ENCODE measurements around the gene ZNF341.

ZNF341 gene

GRCh38 chr20:33796907-33797544 is 65.2 kb downstream of the ZNF341 start:
- no peak for DNase-seq

DNA sequence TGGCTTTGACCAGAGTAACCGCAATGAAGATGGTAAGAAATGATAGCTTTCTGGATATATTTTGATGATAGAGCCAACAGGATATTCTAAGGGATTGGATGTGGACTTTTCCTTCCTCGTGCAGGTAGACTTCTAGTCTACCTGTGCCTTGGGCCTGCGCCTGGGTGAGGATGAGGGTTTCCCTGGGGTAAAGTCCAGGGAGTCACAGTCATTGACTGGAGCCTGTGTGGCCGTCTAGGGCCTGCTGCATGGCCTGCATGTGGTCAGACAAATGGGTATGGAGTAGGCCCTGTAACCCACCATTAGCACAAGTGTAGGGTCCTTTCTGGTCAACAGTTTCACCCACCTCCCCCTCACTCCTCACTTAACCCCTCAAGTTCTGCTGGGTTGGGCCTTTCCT is 66.6 kb downstream of the ZNF341 start:
- DNase-seq: no peak

GRCh38 chr20:33803921-33804337 is 72.1 kb downstream of the ZNF341 start:
- DNase-seq: no peak

DNA sequence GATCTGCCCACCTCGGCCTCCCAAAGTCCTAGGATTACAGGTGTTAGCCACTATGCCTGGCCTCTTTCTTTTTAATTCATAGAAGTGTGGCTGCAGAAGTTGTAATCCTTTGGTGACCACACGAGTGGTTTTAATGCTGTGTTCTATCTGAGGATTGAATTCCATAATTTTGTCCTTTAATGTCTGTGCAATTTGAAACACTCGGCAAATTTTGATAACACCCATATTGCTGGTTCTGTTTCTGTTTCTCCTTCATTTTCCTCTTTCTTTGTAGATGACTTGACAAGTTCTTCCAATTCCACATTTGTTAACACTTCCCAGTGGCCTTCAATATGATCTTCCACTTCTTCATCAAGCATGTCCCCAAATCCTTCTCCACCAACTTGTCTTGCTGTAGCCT is 76.6 kb downstream of the ZNF341 start:
- no peak for DNase-seq

GRCh38 chr20:33810259-33810658 is 78.5 kb downstream of the ZNF341 start:
- no peak for DNase-seq

DNA sequence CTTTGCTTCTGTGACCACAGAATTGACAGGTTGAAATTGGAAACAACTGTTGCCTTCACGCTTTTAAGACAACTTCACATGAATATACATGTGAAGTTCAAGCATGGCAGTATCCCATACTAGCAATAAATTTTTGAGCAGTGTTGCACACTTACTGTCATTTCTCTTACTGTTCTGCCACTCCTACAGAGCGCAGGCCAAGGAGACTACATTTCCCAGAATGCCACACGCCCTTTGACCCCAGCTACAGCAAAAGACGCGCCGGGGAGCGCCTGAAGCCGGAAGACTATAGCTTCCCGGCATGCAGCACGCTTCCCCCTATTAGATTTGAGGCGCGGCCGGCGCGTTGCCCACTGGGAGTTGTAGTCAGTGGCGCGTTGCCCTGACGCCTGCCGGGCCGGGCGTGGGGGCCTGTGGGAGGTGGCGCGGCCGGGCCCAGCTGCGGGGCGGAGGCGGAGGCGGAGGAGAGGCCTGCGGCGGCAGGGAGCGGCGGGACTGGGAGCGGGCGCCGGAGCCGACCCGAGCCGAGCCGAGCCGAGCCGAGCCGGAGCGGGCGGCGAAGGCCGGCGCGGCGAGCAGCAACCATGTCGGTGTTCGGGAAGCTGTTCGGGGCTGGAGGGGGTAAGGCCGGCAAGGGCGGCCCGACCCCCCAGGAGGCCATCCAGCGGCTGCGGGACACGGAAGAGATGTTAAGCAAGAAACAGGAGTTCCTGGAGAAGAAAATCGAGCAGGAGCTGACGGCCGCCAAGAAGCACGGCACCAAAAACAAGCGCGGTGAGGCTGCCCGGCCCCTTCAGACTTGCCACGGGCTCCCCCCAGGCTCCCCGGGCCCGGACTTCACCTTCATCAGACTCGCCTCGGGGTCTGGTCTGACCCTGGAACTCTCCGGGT is 79.3 kb downstream of the ZNF341 start, which contains the start of gene CHMP4B:
CHMP4B (plus strand) TSS at position 464 of the 891 bp plus-strand sequence; CDS start at position 585, 121 bp downstream.
- peak; percentile 95 to 97 for DNase-seq

DNA sequence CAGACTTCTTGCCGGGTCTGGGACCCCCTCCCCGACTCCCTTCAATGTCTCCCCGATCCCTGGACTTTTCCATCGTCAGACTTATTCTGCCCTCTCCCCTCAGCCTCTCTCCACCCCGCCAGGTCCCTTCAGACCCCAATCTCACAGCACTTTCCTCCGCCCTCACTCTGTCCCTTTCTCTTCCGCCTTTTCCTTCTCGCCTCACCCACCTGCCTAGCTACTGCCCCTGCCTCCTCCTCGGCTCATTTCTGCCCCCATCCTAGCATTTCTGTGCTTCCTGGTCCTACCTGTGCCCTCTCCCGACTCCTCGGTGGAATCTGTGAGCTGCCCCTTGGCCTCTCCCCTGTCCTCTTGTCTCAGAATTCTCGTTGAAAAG is 80.0 kb downstream of the ZNF341 start:
- DNase-seq: no peak

GRCh38 chr20:33812152-33812849 is 80.5 kb downstream of the ZNF341 start:
- DNase-seq: no peak

DNA sequence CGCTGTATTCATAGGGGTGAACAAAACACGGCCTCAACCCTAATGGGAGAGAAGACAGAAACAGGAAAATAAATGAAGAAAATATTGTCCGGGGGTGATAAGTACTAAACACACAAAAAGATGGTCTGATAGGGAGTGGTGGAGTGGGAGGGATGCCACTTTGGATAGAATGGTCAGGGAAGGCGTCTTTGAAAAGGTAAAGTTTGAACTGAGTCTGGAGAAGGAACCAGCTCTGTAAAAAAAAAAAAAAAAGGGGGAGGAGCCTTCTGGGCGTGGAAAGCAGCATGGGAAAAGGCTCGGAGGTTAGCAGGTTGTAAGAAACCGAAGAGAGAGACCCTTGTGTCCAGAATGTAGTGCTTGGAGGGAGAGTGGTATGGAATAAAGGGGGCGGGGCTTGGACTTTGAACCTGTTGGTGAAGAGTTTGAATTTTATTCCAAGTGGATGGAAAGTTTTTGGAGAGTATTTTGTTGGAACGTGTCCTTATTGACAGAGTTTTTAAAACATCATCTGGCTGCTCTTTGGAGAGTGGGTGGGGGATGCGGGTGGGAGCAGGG is 81.2 kb downstream of the ZNF341 start:
- no peak for DNase-seq

DNA sequence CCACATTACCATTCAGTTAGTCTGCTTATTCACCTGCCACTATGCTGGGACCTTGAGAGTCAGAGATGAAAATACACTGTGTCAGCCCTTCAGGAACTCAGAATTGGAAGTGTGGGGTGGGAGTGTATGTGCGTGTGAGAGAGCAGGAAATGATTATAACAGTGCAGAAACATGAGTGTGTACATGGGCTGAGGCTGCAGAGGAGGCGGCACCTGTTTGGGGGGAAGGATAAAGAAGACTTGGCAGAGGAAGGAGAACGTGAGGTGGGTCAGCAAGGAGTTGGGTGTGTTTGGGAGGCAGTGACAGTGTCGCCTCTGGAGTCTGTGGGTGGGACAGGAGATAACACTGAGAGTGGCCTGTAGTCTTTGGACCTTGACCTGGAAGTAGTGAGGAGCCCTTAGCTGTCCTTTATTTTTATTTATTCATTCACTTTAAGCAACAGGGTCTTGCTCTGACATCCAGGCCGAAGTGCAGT is 82.5 kb downstream of the ZNF341 start:
- DNase-seq: no peak

DNA sequence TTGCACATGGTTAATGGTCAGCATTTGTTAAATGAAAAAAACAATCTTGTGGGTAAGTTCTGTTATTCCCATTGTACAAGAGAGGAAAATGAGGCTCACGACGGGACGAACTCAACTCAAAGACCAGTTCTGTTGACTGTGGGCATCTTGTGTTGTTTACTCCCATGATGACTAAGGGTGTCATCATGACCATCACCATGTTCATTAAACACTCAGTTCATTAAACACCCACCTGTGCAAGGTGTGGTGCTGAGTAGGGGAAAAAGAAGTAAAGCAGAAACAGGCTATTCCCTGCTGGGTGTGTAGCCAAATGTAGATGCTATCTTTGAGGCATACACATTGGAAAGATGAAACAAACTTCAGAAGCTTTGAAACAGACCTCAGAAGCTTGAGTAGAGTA is 83.9 kb downstream of the ZNF341 start:
- DNase-seq: no peak

- DNase-seq: no peak
Observed at GRCh38 chr20:33816191-33816590, 84.4 kb downstream of the ZNF341 start.

- DNase-seq: no peak
Observed at GRCh38 chr20:33817411-33817810, 85.6 kb downstream of the ZNF341 start.

DNA sequence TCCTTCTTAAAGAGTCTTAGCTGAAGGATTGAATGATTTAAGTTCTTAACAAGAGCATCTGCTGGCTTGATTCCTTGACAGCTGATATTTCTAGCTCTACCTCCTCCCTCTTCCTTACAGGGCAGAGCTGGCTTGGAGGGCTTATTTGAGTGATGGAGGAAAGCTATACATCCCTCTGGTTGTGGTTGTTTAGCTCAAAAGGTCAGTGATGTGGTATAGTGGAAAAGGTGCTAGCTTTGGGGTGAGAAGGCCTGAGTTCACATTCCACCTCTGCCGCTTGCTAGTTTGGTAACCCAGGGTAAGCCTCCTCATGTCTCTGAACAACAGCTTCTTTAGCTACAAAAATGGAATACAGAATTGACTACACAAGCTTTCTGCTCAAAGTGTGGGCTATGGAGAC is 87.7 kb downstream of the ZNF341 start:
- DNase-seq: no peak

DNA sequence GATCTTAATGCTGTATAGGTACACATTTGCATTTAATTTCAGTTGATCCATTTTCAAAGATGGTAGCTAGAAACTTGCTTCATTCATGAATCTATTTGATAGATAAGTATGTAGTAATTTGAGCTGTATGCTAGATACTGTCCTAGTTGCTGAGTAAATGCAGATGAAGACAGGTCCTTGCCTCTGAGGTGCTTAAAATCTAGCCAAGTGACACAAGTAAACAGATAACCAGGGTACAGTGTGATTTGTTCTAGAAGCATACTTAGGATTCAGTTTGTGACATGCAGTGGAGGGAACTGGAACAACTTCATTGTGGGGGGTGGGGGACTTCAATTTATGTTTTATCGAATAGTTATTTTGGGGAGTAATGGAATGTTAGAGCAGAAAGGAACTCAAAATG is 88.6 kb downstream of the ZNF341 start:
- DNase-seq: no peak

DNA sequence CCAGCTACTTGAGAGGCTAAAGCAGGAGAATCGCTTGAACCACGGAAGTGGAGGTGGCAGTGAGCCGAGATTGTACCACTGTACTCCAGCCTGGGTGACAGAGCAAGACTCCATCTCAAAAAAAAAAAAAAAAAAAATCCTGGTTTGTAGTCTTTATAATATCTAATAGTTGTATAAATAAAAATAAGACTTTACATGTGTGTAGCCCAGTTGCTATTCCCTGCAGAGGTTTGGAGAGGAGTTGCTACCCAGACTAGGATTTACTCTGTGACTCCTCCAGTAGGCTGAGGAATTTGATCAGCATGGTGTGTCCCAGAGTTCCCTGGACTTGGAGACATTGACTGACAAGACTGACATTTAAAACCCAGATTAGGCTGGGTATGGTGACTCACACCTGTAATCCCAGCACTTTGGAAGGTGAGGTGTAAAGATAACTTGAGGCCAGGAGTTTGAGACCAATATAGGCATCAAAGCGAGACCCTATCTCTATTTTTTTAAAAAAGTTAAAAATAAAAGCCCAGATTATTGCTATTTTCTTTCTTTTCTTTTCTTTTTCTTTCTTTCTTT is 89.6 kb downstream of the ZNF341 start:
- DNase-seq: no peak

GRCh38 chr20:33822423-33822822 is 90.6 kb downstream of the ZNF341 start:
- no peak for DNase-seq

DNA sequence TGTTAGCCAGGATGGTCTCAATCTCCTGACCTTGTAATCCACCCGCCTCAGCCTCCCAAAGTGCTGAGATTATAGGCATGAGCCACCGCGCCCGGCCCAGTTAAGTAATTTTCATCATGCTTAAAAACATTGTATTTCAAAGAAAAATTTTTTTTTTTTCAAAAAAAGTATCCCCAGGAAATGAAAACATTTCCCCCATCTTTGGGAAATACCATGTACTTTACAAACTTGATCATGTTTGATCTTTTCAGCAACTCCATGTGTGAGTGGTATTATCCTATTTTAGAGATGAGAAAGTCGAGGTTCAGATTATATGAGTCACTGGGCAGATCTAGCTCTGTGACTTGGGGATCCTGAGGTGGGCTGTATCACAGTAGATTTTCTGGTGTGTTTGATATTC is 91.2 kb downstream of the ZNF341 start:
- DNase-seq: no peak

GRCh38 chr20:33824852-33825251 is 93.1 kb downstream of the ZNF341 start:
- no peak for DNase-seq

- DNase-seq: no peak
Observed at GRCh38 chr20:33825340-33826269, 93.8 kb downstream of the ZNF341 start.

- DNase-seq: no peak
Observed at GRCh38 chr20:33826270-33826897, 94.6 kb downstream of the ZNF341 start.
